ENCODE data around the gene ACER2.

DNA sequence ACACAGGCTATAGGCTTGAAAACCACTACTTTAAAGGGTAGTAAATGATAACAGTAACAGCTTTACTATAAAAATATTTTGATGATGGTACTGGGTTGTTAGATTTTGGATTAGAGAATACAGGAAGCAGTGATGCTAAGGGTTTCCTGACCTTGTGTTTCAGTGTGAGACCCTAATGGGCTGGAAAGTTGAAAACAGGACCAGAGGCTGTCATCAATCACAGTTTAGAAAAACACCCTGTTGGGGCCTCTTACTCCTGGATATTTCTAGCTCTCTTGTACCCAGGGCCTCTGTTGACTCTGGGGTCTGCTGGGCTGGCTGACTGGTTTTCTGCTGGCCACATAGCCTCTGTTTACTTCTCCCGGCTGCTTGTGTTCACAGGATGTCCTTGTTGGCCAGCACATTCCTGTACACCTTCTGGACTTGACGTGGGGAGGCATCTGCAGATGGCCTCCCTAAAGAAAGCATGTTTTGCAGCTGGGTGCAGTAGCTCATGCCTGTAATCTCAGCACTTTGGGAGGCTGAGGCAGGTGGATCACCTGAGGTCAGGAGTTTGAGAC lies 21.5 kb downstream of the ACER2 start:
- no peak for TF ChIP-seq POLR2A (IDR thresholded peaks at IDR 0.05)
- TF ChIP-seq, protein P1, sequence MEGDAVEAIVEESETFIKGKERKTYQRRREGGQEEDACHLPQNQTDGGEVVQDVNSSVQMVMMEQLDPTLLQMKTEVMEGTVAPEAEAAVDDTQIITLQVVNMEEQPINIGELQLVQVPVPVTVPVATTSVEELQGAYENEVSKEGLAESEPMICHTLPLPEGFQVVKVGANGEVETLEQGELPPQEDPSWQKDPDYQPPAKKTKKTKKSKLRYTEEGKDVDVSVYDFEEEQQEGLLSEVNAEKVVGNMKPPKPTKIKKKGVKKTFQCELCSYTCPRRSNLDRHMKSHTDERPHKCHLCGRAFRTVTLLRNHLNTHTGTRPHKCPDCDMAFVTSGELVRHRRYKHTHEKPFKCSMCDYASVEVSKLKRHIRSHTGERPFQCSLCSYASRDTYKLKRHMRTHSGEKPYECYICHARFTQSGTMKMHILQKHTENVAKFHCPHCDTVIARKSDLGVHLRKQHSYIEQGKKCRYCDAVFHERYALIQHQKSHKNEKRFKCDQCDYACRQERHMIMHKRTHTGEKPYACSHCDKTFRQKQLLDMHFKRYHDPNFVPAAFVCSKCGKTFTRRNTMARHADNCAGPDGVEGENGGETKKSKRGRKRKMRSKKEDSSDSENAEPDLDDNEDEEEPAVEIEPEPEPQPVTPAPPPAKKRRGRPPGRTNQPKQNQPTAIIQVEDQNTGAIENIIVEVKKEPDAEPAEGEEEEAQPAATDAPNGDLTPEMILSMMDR (IDR thresholded peaks at IDR 0.05): no peak
